K562 (cell line): ENCODE measurements around the gene TECPR2. TPM values are rescaled to one million over a fixed set of nuclear protein-coding genes. Genes with fewer than 3 reads are reported as not detected.

Experiments used
- CREB1 ChIP-seq, 2 experiments: sonication (generic) in 1 of 2; formaldehyde crosslinking in 1 of 2; IDR thresholded peaks; 2 replicates each; pipeline versions ENCODE4 v1.6.1 to v1.8.0; 2012 to 2022; ENCODE audit warnings: inconsistent platforms in 1 of 2, mild to moderate bottlenecking in 1 of 2, missing genetic modification reagents in 1 of 2, moderate library complexity in 1 of 2
- E2F6 ChIP-seq, 2 experiments: IDR thresholded peaks; 2 replicates each; pipeline ENCODE4 v1.6.1; 2011; ENCODE audit warnings: borderline replicate concordance in 1 of 2, control low read depth in 1 of 2, low read depth in 1 of 2, low read length in 1 of 2, mild to moderate bottlenecking in 1 of 2, mixed read lengths in 1 of 2, moderate library complexity in 1 of 2; ENCODE audit not compliant: insufficient read depth in 1 of 2, insufficient read length in 1 of 2, poor library complexity in 1 of 2, severe bottlenecking in 1 of 2; ENCODE audit errors: extremely low read depth in 1 of 2
- ELF1 ChIP-seq: fragments of 200-800 bp; sonication (Bioruptor generic); IDR thresholded peaks from 2 replicates; pipeline ENCODE4 v1.6.1; 2016; ENCODE audit warnings: missing genetic modification characterization, missing compliant biosample characterization
- FOXK1 ChIP-seq: sonication (generic); formaldehyde crosslinking; IDR thresholded peaks from 2 replicates; pipeline ENCODE4 v1.8.0; 2022; ENCODE audit warnings: missing genetic modification reagents, mild to moderate bottlenecking, borderline replicate concordance
- MAZ ChIP-seq, 2 experiments: fragments of 450-650 bp in 1 of 2; sonication (generic) in 1 of 2; formaldehyde crosslinking; IDR thresholded peaks in 1 of 2; conservative IDR thresholded peaks in 1 of 2; 2 replicates each; pipeline versions ENCODE4 v1.4.0 to v1.5.0; 2020; ENCODE audit warnings: mild to moderate bottlenecking in 1 of 2, missing genetic modification reagents in 1 of 2
- MBD1 ChIP-seq: fragments of 250-450 bp; sonication (Bioruptor Pico); IDR thresholded peaks from 2 replicates; pipeline ENCODE4 v1.8.0; 2022; ENCODE audit warnings: inconsistent platforms
- MYBL2 ChIP-seq, 2 experiments: fragments of 450-650 bp in 1 of 2; sonication (generic) in 1 of 2; formaldehyde crosslinking in 1 of 2; IDR thresholded peaks; 2 replicates each; pipeline versions ENCODE4 v1.6.1 to v1.8.1; 2017 to 2022; ENCODE audit warnings: borderline replicate concordance in 1 of 2, inconsistent platforms in 1 of 2, low read depth in 1 of 2, mild to moderate bottlenecking in 1 of 2, missing genetic modification reagents in 1 of 2, moderate library complexity in 1 of 2
- PHF20 ChIP-seq: fragments of 450-650 bp; IDR thresholded peaks from 2 replicates; pipeline ENCODE4 v1.6.1; 2018; ENCODE audit not compliant: partially characterized antibody
- PKNOX1 ChIP-seq: fragments of 450-650 bp; IDR thresholded peaks from 2 replicates; pipeline ENCODE4 v1.6.1; 2016
- RBM39 ChIP-seq: fragments of 200-400 bp; formaldehyde crosslinking; optimal IDR thresholded peaks from 2 replicates; pipeline ENCODE3; 2018; ENCODE audit warnings: low read depth, low read length
- SREBF1 ChIP-seq: fragments of 150-350 bp; IDR thresholded peaks from 2 replicates; pipeline ENCODE4 v1.6.1; 2014; ENCODE audit warnings: antibody characterized with exemption, low read depth, low read length, borderline replicate concordance
- STAT5A ChIP-seq: IDR thresholded peaks from 2 replicates; pipeline ENCODE4 v1.6.1; 2012; ENCODE audit warnings: low read length, inconsistent platforms, borderline replicate concordance
- THRB ChIP-seq: fragments of 450-650 bp; formaldehyde crosslinking; conservative IDR thresholded peaks from 2 replicates; pipeline ENCODE4 v1.4.0; 2022; ENCODE audit warnings: mild to moderate bottlenecking, missing genetic modification characterization
- ZBTB9 ChIP-seq: fragments of 450-650 bp; formaldehyde crosslinking; IDR thresholded peaks from 2 replicates; pipeline ENCODE4 v1.4.0; 2020; ENCODE audit warnings: mild to moderate bottlenecking, moderate library complexity
- ZNF224 ChIP-seq: sonication (generic); formaldehyde crosslinking; IDR thresholded peaks from 2 replicates; pipeline ENCODE4 v1.8.0; 2022; ENCODE audit warnings: mild to moderate bottlenecking, missing genetic modification reagents
- ZNF263 ChIP-seq: sonication (generic); formaldehyde crosslinking; IDR thresholded peaks from 2 replicates; pipeline ENCODE4 v1.8.0; 2022; ENCODE audit warnings: mild to moderate bottlenecking, missing genetic modification reagents, borderline replicate concordance
- ZNF280A ChIP-seq: fragments of 450-650 bp; IDR thresholded peaks from 2 replicates; pipeline ENCODE4 v1.6.1; 2018; ENCODE audit warnings: mild to moderate bottlenecking, low read depth; ENCODE audit not compliant: partially characterized antibody
- polyA plus RNA-seq, 8 experiments: library from polyadenylated mRNA; depleted of rRNA in 4 of 8; stranded (reverse) in 5 of 8; unstranded in 3 of 8; fragments of >200 nt; fragmentation: Nextera tagmentation in 2 of 8; fragmentation: Illumina TruSeq in 1 of 8; extraction: Ambion mirVana in 2 of 8; extraction: Trizol in 1 of 8; gene quantifications; 2 replicates each; pipeline versions ENCODE4 v1.2.1 to v1.2.3, GENCODE V29; 2011 to 2014; ENCODE audit warnings: inconsistent platforms in 1 of 8, missing spikeins in 1 of 8
- total RNA-seq, 7 experiments: library from RNA; depleted of rRNA in 6 of 7; stranded (reverse); fragments of >200 nt in 6 of 7; fragmentation: Illumina TruSeq in 2 of 7; extraction: Trizol in 2 of 7; gene quantifications; 2 replicates each; pipeline versions ENCODE4 v1.2.1 to v1.2.3, GENCODE V29; 2011 to 2021; ENCODE audit warnings: low replicate concordance in 1 of 7

The TECPR2 gene
- total and polyA plus RNA-seq, 9 of the 15 experiments (the other 6 are each of a cell fraction or from before 2014, with no cell fraction given): 0.04 to 3.0 (median 0.83) TPM

GRCh38 chr14:102362545-102363181 is at the start of gene TECPR2, which contains the start of gene CINP (continued):
- no peak for TF ChIP-seq ZNF280A
- peak; percentile 38 to 84; a peak in 3 of 4 replicates for TF ChIP-seq MAZ (CRISPR knock-in tag; conservative IDR thresholded peaks at IDR 0.05 in 1 of 2, IDR thresholded peaks at IDR 0.05 in 1 of 2)
- no peak for TF ChIP-seq SREBF1
- peak in 1 of 2 experiments; percentile 62 for TF ChIP-seq E2F6 (IDR thresholded peaks at IDR 0.05; ENCODE audit: borderline replicate concordance in 1 of 2, extremely low read depth in 1 of 2, insufficient read depth in 1 of 2, insufficient read length in 1 of 2, low read depth in 1 of 2, low read length in 1 of 2, poor library complexity in 1 of 2, severe bottlenecking in 1 of 2)
- no peak for TF ChIP-seq RBM39
- TF ChIP-seq ELF1: no peak
- no peak for TF ChIP-seq ZNF263 (CRISPR knock-in tag)
- TF ChIP-seq ZBTB9: peak; percentile 65; the same call in 1 of the 2 replicates
- peak; percentile 58 for TF ChIP-seq PHF20
- no peak for TF ChIP-seq PKNOX1
- TF ChIP-seq THRB (CRISPR knock-in tag): no peak
- TF ChIP-seq MYBL2 (IDR thresholded peaks at IDR 0.05; ENCODE audit: low read depth): no peak
- no peak for TF ChIP-seq MYBL2 (CRISPR knock-in tag; IDR thresholded peaks at IDR 0.05; ENCODE audit: borderline replicate concordance)
- TF ChIP-seq FOXK1: no peak
- TF ChIP-seq CREB1 (IDR thresholded peaks at IDR 0.05): peak; percentile 80
- peak; percentile 82 for TF ChIP-seq CREB1 (CRISPR knock-in tag; IDR thresholded peaks at IDR 0.05)
- TF ChIP-seq STAT5A: no peak
- TF ChIP-seq MBD1 (CRISPR knock-in tag): no peak
- no peak for TF ChIP-seq ZNF224
